GM08714 (cell line): Measurements from ENCODE around the gene PALLD.

ENCODE experiments used
- H3K4me3 ChIP-seq: fragments of 200-500 bp; sonication (Bioruptor generic); 2 replicates; pipeline ENCODE4 v1.5.1; 2014; ENCODE audit warnings: mild to moderate bottlenecking, low read length, inconsistent platforms
- ZNF274 ChIP-seq: IDR thresholded peaks from 2 replicates; pipeline ENCODE4 v1.6.1; 2012; ENCODE audit warnings: mild to moderate bottlenecking, low read depth, low read length

The PALLD gene

DNA sequence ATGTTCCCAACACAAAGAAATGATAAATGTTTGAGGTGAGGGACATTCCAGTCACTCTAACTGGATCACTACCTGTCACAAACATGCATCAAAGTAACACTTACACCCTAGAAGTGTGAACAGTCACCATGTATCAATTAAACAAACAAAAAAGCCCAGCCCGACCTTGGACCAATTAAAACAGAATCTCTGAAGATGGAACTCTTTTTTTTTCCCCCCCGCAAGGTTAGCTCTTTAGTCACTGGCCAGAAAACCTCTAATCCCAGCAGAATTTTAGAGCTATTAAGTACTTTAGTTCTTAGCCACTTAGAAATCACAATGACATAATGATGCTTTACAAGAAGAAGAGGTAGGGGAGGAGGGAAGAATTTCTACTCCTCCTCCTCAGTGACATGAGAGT, 154.5 kb downstream of the PALLD start:
- no peak overlapping the region for H3K4me3 ChIP-seq
- no peak for TF ChIP-seq ZNF274

DNA sequence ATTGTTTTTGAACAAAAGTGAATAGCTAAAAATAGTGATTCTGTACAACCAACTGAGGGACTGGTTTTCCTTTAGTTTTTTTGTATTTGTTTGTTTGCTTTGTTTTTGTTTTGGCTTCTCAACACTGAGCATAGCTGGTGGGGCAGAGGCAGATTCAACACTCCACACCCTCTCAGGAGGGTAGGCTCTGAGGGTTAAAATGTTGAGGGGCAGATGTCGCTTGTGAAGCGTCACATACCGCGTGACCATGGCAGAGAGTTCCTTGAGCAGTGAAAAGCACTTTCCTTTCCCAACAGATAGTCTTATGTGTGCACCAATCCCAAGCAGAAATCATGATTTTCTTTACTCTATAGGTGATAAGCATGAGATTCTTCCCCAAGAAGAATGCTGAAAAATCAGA, 155.0 kb downstream of the PALLD start:
- H3K4me3 ChIP-seq = no peak overlapping the region
- no peak for TF ChIP-seq ZNF274

DNA sequence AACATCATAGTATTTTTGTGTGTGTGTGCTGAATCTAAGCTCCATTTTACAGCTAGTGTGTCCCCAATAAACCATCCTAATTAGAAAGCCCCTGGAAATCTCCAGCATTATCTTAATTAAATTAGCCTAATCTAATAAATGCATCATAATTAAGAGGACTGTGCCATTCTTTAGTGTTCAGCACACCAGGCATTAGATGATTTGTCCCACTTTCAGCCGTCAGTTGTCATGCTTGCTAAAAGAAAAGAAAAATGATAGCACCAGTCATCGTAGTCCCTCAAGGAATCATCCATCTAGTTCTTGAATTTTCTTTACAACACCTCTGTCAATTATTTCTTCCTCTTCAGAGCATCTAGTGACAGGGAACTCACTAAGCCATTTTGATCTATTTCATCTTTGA, 155.9 kb downstream of the PALLD start:
- TF ChIP-seq ZNF274 = no peak
- no peak overlapping the region for H3K4me3 ChIP-seq

DNA sequence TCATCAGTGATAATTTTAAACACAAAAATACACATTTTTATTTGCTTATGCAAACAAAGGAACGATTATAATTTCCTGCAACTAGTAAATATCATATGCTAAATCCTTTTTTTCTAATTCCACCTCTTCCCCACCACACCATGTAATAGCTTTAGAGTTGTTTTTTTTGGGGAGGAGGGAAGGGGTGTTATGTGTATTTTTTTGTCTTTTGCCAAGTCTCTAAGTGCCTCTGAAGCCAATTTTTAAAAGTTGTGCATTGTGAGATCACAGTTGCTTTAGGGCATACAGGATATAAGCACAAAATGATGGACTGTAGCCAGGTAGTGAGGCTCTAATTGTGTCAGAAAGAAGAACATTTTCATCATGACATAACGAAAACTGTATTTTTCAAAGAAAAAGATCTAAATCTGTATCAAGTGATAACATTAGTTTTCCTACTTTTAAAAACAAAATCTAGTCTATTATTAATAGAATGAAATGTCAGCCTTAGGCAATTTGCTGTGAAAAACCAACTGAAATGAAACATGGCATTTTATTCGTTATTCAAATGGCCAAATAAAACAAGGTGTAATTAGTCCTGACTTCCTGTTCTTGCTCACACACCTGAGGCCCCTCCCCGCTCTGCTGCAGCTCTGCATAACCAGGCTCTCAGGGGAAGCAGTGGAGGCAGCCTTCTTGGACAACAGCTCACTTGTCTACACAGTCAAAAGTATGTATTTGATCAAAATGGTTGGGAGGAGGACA, 157.4 kb downstream of the PALLD start:
- no peak for TF ChIP-seq ZNF274
- no peak overlapping the region for H3K4me3 ChIP-seq

DNA sequence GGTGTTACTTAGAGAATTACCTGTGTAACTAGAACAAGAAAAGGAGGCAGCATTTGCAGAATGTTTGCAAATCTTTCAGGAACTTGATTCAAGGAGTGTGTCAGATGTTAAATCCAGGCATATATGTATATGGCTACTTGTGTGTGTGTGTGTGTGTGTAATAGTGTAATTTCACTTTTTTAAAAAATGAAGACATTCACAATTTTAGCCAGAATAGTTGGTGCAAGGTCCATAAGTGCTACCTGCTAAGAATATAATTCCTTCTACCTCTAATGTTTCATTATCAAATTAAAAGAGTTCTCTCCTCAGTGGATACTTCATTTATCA, 158.0 kb downstream of the PALLD start:
- TF ChIP-seq ZNF274 = no peak

DNA sequence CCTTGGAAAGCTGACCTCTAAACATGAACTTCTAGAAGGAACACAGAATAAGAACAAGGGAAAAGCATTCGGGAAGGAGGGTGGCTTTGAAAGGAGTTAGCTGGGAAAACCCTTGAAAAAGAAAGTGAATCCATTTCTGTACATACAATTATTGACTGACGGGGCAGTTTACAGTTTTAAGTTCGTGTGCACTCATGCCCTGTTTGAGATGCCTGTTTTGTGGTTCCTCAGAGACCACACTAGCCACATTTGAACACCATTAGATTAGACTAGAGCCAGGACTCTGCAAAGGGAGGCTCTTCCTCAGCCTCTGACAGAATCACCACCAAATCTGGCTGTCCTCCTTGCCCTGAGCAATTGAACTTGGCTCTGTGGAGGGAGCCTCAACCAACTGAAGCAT, 158.3 kb downstream of the PALLD start:
- TF ChIP-seq ZNF274 = no peak
- no peak overlapping the region for H3K4me3 ChIP-seq

More for the DNA sequence above, 158.0 kb downstream of the PALLD start:
- no peak overlapping the region for H3K4me3 ChIP-seq

DNA sequence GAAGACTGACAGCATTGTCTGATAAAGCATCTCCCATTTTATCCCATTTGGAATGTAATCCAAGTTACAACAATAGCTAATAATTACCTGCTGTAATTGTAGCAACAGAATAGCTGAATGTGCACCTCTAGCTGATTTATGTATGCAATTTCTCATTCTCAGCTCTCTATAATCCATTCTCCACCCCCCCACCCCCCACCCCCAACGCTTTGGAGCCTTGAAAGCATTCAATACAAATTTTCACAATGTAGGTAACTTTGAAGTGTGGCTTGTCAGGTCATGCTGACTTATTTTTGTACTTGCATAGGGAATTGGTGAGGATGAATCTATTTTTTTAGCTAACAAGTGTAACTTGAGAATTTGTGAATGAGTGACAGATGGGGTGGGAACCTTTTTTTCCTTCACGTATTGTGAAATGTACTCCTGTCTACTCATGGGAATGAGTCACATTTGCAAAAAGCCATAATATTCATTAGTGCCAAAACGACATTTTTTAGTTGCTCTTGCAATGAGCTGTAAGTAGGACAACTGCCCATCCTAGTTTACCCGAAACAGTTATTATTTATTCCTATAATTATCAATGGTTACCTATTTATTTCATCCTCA, 159.3 kb downstream of the PALLD start:
- TF ChIP-seq ZNF274 = no peak
- no peak overlapping the region for H3K4me3 ChIP-seq

DNA sequence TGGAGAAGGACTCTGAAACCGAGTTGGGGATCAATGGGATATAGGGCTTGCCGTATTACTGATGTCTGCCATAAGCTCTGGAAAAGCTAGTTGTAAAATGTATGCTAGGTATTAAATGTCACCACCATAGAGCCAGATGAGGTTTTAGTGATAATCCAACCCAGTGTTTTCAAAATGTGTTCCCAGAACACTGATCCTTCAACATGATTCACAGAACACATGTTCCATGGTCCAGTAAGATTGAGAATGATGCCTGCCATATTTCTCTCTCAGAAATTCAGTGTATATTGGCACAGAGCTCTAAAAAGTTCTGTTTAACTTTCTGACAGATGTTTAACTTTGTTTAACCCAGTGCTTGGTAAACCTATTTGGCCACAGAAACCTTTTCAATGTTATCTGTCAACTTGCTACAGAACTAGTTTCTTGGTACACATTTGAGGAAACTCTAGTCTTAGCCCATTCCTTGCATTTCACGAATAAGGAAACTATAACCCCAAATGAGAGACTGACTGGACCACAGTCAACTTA, 160.2 kb downstream of the PALLD start:
- H3K4me3 ChIP-seq = no peak overlapping the region
- no peak for TF ChIP-seq ZNF274

DNA sequence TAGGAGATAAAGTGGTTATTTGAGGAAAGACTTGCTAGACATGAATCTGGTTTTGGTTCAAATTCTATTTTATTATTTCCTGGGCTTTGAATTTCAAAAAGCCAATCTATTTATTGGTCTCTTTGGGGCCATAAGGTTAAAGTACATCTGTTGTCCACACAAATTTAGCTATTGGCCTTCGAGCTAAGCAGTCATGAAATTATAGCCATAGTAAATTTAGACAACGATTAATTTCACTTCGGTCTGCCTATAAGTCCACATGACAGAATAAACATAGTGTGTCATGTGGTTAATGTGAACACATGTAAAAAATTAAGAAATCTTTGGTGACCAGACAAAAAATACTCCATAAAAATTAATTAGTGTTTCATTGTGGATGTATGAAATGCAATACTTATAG, 161.9 kb downstream of the PALLD start:
- H3K4me3 ChIP-seq = no peak overlapping the region
- TF ChIP-seq ZNF274 = no peak

DNA sequence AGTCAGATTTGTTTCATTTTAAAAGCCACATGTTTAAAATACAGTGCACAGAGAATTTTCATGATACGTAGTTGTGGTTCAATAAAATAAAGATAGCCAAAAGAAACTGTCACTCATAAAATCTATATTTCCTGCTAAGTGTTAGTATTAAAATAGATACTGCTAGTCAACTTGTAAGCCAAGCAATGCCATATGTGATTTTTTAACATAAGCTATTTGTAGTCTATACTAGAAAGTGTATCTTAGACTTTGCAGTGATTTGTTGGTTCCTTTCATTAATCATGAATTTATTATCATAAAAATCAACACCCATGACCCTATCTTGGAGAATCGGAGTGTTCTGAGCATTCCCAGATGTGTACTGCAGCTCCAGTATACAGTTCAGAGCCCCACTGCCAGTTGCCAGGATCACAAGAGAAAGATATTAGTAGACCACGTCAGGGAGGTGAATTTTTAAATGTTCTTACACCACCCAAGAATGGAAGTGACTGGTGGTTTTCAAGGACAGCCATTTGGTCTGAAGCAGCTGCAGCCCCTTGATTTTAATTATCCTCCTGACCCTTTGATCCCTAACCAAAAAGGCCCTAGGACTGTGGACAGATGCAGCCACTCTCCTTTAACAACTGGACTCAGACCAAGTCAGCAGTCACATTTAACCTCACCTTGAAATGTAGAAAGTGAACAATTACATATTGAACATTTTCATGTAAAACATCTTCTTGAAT, 163.1 kb downstream of the PALLD start:
- no peak overlapping the region for H3K4me3 ChIP-seq
- TF ChIP-seq ZNF274 = no peak

DNA sequence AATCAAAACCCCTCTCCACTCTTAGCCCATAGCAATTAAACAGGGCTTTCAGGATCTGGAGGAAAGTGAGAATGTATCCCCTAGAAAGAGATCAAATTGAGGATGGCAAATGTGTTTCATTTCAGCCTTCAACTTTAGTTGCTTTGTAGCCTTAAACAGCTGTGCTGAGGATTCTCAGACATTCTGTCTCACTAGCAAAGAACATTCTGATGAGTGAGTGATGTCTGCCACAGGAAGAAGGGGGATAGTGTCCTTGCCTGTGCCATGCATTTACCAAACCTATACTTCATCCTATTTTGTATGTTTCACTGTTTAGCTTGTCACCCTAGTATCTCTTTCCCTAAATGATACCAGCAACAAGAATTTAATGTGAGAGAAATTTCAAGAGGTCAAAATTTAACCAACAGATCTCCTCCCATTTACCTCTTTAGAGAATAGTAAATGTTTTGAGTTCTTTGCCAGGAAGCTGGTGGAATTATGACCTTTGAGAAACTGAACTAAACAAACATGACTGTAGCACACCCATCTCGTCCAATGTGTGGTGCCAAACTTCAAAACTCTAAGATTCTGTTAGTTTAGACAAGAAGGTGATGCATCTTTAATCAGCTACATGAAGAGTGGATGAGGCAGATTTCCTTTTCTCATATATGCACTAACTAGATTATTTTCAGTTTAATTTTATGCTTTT, 165.6 kb downstream of the PALLD start:
- H3K4me3 ChIP-seq = no peak overlapping the region
- no peak for TF ChIP-seq ZNF274

DNA sequence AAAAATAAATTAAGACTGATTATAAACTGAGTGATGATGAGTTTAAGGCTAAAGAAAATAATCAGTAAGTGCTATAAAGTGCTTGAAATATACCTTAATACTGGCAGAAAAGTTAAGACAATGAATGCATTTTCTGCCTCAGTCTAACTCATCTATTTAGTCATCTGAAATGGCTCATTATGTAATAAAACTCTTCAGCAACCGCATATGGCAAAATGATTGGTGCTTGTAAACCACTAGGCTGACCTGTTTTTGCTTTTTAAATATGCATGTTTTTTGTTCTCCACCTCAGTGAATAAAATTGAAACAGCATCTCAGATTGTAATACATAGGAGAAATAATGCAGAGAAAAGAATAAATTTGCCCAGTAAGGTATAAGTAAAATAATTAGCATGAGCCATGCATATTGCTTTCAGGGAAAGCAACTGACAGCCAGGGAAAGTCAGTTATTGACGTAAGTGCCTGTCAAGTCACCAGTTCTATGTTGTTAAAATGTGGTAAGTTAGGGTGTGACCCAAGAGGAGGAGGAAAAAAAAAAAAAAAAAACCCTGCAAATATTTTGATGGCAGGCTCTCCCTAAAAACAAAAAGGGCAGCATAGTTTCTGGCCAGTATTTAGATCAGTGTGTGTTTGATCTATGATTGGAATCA, 167.5 kb downstream of the PALLD start:
- no peak overlapping the region for H3K4me3 ChIP-seq
- no peak for TF ChIP-seq ZNF274

DNA sequence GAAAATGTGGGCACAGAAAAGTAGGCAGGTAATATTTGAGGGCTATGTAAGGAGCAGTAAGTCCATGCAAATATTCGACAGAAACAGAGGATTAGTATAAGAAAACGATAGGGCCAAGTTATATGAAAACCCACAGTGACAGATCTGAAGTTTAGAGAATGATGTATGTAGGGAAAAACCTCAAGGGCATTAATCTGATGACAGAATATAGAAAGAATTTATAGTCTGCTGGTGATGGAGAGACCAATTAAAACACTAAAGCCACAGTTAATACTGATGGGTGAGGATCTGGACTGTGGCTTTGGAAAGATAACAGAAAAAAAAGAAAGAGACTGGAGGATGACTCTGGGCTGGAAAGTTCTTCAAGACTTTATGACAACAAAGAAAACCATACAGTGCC, 169.7 kb downstream of the PALLD start:
- H3K4me3 ChIP-seq = no peak overlapping the region
- TF ChIP-seq ZNF274 = no peak

DNA sequence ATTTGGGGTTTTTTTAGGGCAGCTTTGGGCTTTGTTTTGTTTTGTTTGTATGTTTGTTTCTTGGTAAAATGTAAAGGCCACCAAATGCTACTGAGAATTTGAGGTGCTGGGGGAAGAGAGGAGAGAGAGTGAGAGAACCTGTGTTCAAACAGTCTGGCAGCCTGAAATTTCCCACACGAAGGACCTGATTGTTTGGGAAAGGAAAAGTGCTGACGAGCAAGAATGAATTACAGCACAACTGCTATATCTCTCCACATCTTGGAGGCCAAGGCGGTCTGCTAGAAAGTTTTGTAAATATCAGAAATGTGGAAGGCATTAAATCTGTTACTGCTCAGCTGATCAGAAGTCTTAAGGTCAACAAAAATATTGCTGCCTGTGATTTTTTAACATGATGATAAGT, 170.5 kb downstream of the PALLD start:
- no peak overlapping the region for H3K4me3 ChIP-seq
- no peak for TF ChIP-seq ZNF274
